ENCODE results near the gene ISOC1. TPM values are rescaled to one million over a fixed set of nuclear protein-coding genes. Genes with fewer than 3 reads are reported as not detected.

ISOC1 gene
- total RNA-seq = 120 TPM
- long read RNA-seq, transcript ISOC1-201 (5 exons, 1,940 nt) = major isoform, 124 of 127 reads
- long read RNA-seq, partial matches to known transcripts = 2 of 127 reads
- long read RNA-seq, other reads (novel, unspliced or antisense) = 1 of 127 reads

DNA sequence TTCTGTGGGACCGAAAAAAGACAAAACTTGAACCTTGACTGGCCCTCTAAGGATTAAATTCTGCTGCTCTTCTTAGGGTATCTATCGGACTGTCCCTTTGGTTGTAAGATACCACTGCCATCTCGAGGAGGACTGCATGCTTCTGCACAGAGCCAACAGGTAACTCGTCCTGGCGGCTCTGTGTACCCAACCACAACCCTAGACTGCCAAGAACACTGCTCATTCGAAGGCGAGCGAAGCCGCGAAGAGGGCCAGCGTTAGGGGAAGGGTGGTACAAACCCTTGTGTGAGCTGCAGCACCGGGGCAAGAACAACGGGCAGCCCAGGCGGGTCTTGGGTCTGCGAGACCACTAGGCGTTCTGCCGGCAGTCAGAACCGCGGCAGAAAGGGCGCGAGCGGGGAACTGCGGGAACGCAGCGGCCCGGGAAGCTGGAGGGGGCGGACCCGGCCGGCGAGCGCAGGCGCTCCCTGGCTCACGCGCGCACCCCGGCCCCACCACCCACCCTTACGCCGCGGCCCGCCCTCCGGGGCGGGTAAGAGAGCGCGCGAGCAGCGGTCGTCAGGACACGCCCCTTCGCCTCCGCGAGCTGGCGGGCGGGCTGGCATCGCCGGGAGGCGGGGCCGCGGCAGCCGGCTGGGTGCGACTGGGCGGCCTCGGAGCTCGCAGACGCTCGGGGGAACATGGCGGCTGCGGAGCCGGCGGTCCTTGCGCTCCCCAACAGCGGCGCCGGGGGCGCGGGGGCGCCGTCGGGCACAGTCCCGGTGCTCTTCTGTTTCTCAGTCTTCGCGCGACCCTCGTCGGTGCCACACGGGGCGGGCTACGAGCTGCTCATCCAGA lies at the start of gene ISOC1:
Gene ISOC1, plus strand, starts transcription at position 663 of the 837 bp plus-strand sequence. Its CDS starts 18 bp downstream, at position 681.
- ATAC-seq (peak; percentile 98), DNase-seq (ENCODE audit: missing footprints) (peak; percentile 96)
- intact Hi-C loops (cut with DNase I) = loop anchor here (5.0 kb wide), 1 partner anchor 187 kb away; no protein-coding TSS in a partner anchor

DNA sequence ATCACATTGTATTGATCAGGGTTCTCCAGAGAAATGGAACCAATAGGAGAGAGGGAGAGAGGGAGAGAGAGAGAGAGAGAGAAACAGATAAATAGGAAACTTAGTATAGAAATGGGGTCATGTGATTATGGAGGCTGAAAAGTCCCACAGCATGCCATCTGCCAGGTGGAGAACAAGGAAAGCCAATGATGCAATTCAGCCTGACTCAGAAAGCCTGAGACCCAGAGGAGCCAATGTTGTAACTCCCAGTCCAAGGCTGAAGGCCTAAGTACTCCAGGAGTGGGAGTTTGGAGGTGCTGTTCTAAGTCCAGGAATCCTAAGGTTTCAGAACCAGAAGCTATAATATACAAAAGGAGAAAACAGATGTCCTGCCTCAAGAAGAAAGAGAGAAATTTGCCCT lies 48.4 kb upstream of the ISOC1 start:
- no peak for ATAC-seq
- intact Hi-C loops (cut with DNase I) = no loop called here
- no peak for DNase-seq (ENCODE audit: missing footprints)

- intact Hi-C loops (cut with DNase I) = no loop called here
- ATAC-seq (no peak), DNase-seq (ENCODE audit: missing footprints) (no peak)
Observed at GRCh38 chr5:129048509-129048908, 46.0 kb upstream of the ISOC1 start.

DNA sequence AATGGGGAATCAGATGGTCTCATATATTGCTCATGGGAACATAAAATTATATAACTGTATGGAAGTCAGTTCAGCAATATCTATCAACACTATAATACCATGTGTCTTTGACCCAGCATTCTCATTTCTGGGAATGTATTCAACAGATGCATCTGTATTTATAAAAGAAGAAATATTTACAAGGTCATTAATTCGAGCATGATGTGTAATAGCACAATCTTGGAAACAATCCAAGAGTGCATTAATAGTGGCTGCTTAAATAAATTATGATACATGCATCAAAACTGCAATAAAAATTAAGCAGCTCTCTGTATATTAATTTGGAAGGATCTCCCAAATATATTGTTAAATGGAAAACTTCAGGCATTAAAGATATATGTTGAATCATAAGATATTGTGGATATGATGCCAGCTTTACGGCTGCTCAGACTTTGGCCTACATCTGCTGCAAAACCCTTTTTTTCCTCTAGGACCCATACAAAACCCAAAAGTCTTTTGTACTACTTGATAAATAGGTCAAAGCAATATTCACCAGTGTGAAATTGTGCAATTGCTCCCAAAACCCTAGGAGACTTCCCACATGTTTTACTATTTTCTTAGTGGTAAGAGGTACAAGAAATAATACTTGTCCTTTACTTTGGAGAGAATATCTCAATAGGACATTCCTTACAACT lies 45.3 kb upstream of the ISOC1 start:
- intact Hi-C loops (cut with DNase I) = no loop called here
- ATAC-seq (no peak), DNase-seq (ENCODE audit: missing footprints) (no peak)

DNA sequence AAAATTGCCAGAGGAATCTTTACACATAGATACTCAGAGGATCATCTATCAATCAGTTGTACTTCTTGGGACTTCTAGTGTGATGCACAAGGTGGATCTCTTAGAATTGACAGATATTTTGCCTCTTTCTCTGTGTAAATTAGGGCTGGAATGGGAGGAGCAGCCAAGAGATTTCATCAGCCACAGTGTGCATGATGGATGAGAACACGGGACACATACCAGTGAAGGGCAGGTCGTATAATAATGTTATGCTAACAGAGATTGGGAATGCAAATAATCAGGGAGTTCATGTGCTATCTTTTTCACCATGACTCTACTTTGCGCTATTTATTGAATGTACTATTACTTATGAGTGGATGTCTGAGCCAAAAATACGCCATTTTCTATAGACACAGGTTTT lies 43.3 kb upstream of the ISOC1 start:
- DNase-seq (ENCODE audit: missing footprints) = no peak
- no peak for ATAC-seq
- intact Hi-C loops (cut with DNase I) = no loop called here

GRCh38 chr5:129053438-129053837 lies 41.1 kb upstream of the ISOC1 start:
- no peak for ATAC-seq
- intact Hi-C loops (cut with DNase I) = no loop called here
- DNase-seq (ENCODE audit: missing footprints) = no peak

GRCh38 chr5:129057329-129057728 lies 37.2 kb upstream of the ISOC1 start:
- no peak for DNase-seq (ENCODE audit: missing footprints)
- no peak for ATAC-seq
- intact Hi-C loops (cut with DNase I) = no loop called here

DNA sequence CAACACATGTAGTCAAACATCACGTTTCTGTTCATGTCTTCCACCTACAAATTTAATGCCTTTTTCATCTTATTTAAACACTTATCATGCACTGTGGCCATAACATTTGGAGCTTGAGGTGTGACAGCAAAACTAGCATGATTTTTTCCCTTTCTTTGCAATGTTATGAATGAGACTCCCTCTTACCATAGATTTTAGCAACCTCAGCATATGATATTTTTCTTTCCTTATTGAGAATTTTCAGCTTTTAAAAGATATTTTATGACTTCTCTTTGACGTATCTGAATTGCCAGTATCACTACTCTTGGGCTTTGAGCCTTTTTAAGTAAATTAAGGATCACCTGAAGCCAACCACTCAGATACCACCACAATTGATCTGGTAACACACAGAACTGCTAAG lies 32.7 kb upstream of the ISOC1 start:
- intact Hi-C loops (cut with DNase I) = no loop called here
- ATAC-seq = no peak
- no peak for DNase-seq (ENCODE audit: missing footprints)

DNA sequence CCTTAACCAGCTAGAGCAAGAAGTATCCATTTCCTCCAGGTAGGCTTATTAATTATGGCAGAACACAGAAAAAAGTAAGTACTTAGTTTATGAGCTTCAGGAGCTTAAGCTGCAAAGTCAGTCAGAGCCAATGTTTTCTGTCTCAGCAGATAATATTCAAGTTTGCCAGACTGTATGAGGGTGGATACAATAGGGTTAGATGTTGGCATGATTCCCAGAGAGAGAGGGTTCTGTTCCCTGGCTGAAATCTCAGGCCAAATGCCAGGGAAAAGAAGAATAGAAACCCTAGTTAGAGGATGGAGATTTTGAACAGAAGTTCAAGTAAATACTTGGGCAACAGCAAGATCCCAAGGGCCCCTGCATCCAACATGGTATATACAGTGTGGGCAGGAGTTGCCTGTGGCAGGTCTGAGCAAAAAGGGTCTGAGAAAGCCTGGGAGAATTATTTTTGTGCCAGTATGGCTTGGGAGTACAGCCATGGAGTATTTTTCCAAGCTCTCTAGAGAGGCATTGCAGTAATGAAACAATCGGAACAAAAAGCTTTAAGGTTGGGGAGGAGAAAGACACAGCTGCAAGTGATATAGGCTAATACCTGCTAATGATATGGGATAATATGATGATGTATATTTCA lies 31.0 kb upstream of the ISOC1 start:
- DNase-seq (ENCODE audit: missing footprints) = no peak
- ATAC-seq = peak; percentile 63
- intact Hi-C loops (cut with DNase I) = no loop called here

GRCh38 chr5:129065721-129066120 lies 28.8 kb upstream of the ISOC1 start:
- ATAC-seq (no peak), DNase-seq (ENCODE audit: missing footprints) (no peak)
- intact Hi-C loops (cut with DNase I) = no loop called here

GRCh38 chr5:129067745-129068144 lies 26.8 kb upstream of the ISOC1 start:
- no peak for ATAC-seq

DNA sequence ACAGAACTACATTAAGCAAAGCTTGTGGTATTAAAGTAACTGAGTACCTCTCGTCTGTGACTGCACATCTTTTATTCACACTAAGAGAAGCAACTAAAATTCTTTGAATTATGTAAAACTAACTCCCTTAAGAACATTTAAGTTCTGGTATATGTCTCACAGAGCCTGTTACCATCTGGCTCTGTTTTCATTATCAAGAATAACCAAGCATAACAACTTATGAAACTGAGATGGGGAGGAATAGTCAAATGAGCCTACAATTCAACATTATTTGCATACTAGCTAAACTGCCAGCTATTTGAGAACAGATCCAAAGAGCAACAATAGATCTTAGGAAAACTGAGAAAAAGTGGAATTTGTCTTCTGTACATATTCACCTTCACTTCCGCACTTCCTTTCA lies 25.3 kb upstream of the ISOC1 start:
- intact Hi-C loops (cut with DNase I) = no loop called here
- DNase-seq (ENCODE audit: missing footprints) = no peak
- no peak for ATAC-seq

More at GRCh38 chr5:129067745-129068144, 26.8 kb upstream of the ISOC1 start:
- no peak for DNase-seq (ENCODE audit: missing footprints)
- intact Hi-C loops (cut with DNase I) = no loop called here

- intact Hi-C loops (cut with DNase I) = no loop called here
- DNase-seq (ENCODE audit: missing footprints) (no peak), ATAC-seq (no peak)
Observed at GRCh38 chr5:129073111-129073510, 21.4 kb upstream of the ISOC1 start.

GRCh38 chr5:129074903-129075302 lies 19.6 kb upstream of the ISOC1 start:
- intact Hi-C loops (cut with DNase I) = no loop called here
- ATAC-seq (no peak), DNase-seq (ENCODE audit: missing footprints) (no peak)

DNA sequence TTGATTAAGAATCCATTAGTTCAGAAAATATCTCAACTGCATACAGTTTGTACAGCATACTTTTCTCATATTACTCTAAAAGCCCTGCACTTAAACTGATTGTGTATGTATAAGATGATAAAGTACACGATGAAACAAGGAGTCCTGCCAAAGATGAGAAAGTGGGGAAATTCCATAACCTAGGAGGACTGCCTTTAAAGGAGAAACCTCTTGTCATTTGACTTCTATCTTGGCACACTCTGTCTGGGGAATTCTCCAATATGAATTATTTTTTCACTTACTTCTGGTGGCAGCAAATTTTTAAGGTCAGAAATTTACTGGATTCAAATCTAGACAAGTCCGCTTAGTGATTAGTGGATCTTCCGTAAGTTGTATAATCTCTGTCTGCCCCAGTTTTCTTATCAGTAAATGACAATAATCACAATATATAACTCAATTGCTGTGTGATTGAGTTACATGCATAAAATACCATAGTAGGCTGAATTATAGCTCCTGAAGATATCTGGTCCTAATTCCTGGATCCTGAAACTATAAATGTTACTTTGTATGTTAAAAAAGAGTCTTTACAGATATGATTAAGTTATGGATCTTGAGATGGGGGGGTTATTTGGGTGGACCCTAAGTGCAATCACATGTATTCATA lies 17.0 kb upstream of the ISOC1 start:
- DNase-seq (ENCODE audit: missing footprints) (no peak), ATAC-seq (no peak)
- intact Hi-C loops (cut with DNase I) = no loop called here

DNA sequence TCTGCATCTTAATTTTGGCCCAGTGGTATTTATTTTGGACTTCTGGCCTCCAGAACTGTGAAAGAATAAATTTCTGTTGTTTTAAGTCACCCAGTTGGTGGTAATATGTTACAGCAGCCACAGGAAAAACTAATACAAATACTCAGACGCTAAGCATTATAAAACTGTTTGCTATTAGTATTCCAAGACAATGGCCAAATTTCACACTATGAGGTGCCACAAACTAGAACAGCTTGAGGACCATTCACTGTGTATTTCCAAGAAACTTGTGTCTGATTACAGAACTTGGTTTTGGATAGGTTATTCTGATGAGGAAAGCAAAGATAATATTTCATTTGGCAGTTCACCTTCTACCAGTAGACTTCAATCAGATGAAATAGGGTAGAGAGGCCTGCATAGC lies 16.3 kb upstream of the ISOC1 start:
- no peak for DNase-seq (ENCODE audit: missing footprints)
- intact Hi-C loops (cut with DNase I) = no loop called here
- no peak for ATAC-seq

- DNase-seq (ENCODE audit: missing footprints) (no peak), ATAC-seq (no peak)
- intact Hi-C loops (cut with DNase I) = no loop called here
Observed at GRCh38 chr5:129078660-129079059, 15.9 kb upstream of the ISOC1 start.

DNA sequence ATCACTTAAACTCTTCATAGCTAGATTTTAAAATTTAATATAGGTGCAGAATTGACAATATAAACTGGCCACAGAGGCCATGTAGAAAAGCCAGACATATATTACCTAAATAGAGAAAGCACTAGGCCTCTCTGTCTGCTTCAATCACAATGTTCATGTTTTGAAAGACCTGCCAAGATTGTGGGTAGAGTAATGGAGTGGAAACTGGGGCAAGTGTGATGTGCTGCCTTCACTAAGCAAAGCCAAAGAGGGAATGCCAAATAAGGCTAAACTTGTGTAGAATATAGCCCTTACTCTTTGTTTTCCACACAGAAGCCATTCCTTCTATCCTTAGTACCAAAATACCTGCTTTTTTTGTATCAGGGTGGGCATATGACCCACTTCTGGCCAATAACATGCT lies 15.1 kb upstream of the ISOC1 start:
- intact Hi-C loops (cut with DNase I) = no loop called here
- no peak for DNase-seq (ENCODE audit: missing footprints)
- no peak for ATAC-seq

DNA sequence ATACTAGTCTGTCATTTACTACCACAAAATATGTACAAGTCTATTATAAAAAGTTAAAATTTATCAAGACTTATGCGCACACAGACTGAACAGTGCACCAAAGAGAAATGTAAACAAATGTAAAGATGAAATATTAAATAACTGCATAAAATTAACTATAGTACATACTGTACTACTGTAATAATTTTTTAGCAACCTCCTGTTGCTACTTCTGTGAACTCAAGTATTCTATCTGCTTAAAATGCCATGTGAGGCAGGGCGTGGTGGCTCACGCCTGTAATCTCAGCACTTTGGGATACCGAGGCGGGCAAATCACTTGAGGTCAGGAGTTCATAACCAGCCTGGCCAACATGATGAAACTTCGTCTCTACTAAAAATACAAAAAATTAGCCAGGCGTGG lies 13.8 kb upstream of the ISOC1 start:
- DNase-seq (ENCODE audit: missing footprints) = no peak
- intact Hi-C loops (cut with DNase I) = no loop called here
- no peak for ATAC-seq

All from Right ventricle myocardium inferior (tissue), 1 donor.